Right atrium auricular region (tissue), 2 donors: ENCODE data around the gene MAP1LC3B. TPM values are rescaled to one million over a fixed set of nuclear protein-coding genes. Genes with fewer than 3 reads are reported as not detected.
"Not testable (repeated sequence)": the region's sequence is repeated elsewhere in the genome, so short reads cannot be mapped to it uniquely, and the experiment has no call there.

Experiments used
- DNase-seq: peaks from one replicate; pipeline ENCODE4 v3.0.0-alpha.2; 2019; ENCODE audit warnings: low spot score
- H3K27ac ChIP-seq, 2 donors: fragments of 200-600 bp; sonication (generic); 1 replicate in 1 of 2; 2 replicates in 1 of 2; pipeline ENCODE4 v1.5.1; 2016 to 2019
- H3K27me3 ChIP-seq, 2 donors: fragments of 200-600 bp; sonication (generic); one replicate each; pipeline versions ENCODE4 v1.5.1 to v1.6.0; 2017 to 2019
- H3K36me3 ChIP-seq: fragments of 200-600 bp; sonication (generic); one replicate; pipeline ENCODE4 v1.5.1; 2016
- H3K4me1 ChIP-seq, 2 donors: fragments of 200-600 bp; sonication (generic); one replicate each; pipeline versions ENCODE4 v1.5.1 to v1.6.0; 2017 to 2019
- H3K4me3 ChIP-seq, 2 donors: fragments of 200-600 bp; sonication (generic); 1 replicate in 1 of 2; 2 replicates in 1 of 2; pipeline ENCODE4 v1.5.1; 2017 to 2019; ENCODE audit warnings: mild to moderate bottlenecking in 1 of 2, moderate library complexity in 1 of 2
- H3K9me3 ChIP-seq, 2 donors: fragments of 200-600 bp; sonication (generic); one replicate each; pipeline ENCODE4 v1.5.1; 2019
- CTCF ChIP-seq, 2 donors: fragments of 200-600 bp; sonication (generic); IDR thresholded peaks; one replicate each; pipeline ENCODE4 v1.5.1; 2019; ENCODE audit warnings: antibody characterized with exemption in 2 of 2
- total RNA-seq, 2 donors: library from RNA; depleted of rRNA; stranded (reverse); fragments of >200 nt; gene quantifications; one replicate each; pipeline ENCODE4 v1.1.0, GENCODE V29; 2016

MAP1LC3B gene
- total RNA-seq, 2 donors from 2014 or later, result 57.5 to 83.0 TPM

- H3K4me1 ChIP-seq, result peaks cover 0 to 11% of the 10 kb centered on the region in 2 donors
- DNase-seq, result no peak
- no peak overlapping the region for H3K4me3 ChIP-seq
- H3K36me3 ChIP-seq, result peaks cover 51% of the 10 kb centered on the region
- TF ChIP-seq CTCF (IDR thresholded peaks at IDR 0.05), result no peak
- no peak overlapping the region for H3K27ac ChIP-seq
- no peaks in the 10 kb centered on the region for H3K9me3 ChIP-seq
- H3K27me3 ChIP-seq, result no peaks in the 10 kb centered on the region
Measured at GRCh38 chr16:87358250-87358649, 33.9 kb upstream of the MAP1LC3B start.

- H3K27ac ChIP-seq, result no peak overlapping the region
- H3K9me3 ChIP-seq, result no peaks in the 10 kb centered on the region
- no peaks in the 10 kb centered on the region for H3K27me3 ChIP-seq
- DNase-seq, result no peak
- H3K36me3 ChIP-seq, result peaks cover 51% of the 10 kb centered on the region
- peaks cover 0 to 15% of the 10 kb centered on the region in 2 donors for H3K4me1 ChIP-seq
- no peak overlapping the region for H3K4me3 ChIP-seq
- TF ChIP-seq CTCF (IDR thresholded peaks at IDR 0.05), result no peak
Measured at GRCh38 chr16:87358696-87359095, 33.4 kb upstream of the MAP1LC3B start.

GRCh38 chr16:87359121-87359520 is 33.0 kb upstream of the MAP1LC3B start:
- Histone ChIP-seq H3K4me1 (peaks cover 0 to 19% of the 10 kb centered on the region in 2 donors), H3K27ac (no peak overlapping the region), H3K4me3 (no peak overlapping the region), H3K36me3 (peaks cover 51% of the 10 kb centered on the region), H3K27me3 (no peaks in the 10 kb centered on the region), H3K9me3 (no peaks in the 10 kb centered on the region)
- TF ChIP-seq CTCF (IDR thresholded peaks at IDR 0.05), result no peak
- no peak for DNase-seq

GRCh38 chr16:87360862-87361610 is 31.1 kb upstream of the MAP1LC3B start:
- Histone ChIP-seq H3K4me1 (peaks cover 0 to 36% of the 10 kb centered on the region in 2 donors), H3K27me3 (no peaks in the 10 kb centered on the region), H3K9me3 (no peaks in the 10 kb centered on the region), H3K4me3 (no peak overlapping the region), H3K36me3 (peaks cover 51% of the 10 kb centered on the region), H3K27ac (peak overlapping the region in 1 of 2 donors; percentile 3)
- DNase-seq, result no peak
- no peak for TF ChIP-seq CTCF (IDR thresholded peaks at IDR 0.05)

- Histone ChIP-seq H3K36me3 (peaks cover 51% of the 10 kb centered on the region), H3K4me1 (peaks cover 0 to 46% of the 10 kb centered on the region in 2 donors), H3K4me3 (no peak overlapping the region), H3K27me3 (no peaks in the 10 kb centered on the region), H3K9me3 (no peaks in the 10 kb centered on the region), H3K27ac (peak overlapping the region; percentile 78 to 84)
- TF ChIP-seq CTCF (IDR thresholded peaks at IDR 0.05), result no peak
- no peak for DNase-seq
Measured at GRCh38 chr16:87361916-87362619, 30.1 kb upstream of the MAP1LC3B start.

GRCh38 chr16:87362828-87363559 is 29.1 kb upstream of the MAP1LC3B start:
- not testable (repeated sequence) for H3K27me3 ChIP-seq, H3K9me3 ChIP-seq, H3K4me3 ChIP-seq, DNase-seq
- Histone ChIP-seq H3K4me1 (peaks cover 0 to 55% of the 10 kb centered on the region in 2 donors), H3K36me3 (peaks cover 43% of the 10 kb centered on the region), H3K27ac (peak overlapping the region; percentile 78 to 84)
